Measurements from ENCODE around the gene PDE8B. TPM values are rescaled to one million over a fixed set of nuclear protein-coding genes. Genes with fewer than 3 reads are reported as not detected.

The PDE8B gene
- total RNA-seq, 1 donor from 2014 or later: not detected

- no peak overlapping the region for H3K27ac Mint-ChIP-seq
- no peaks in the 10 kb centered on the region for H3K9me3 Mint-ChIP-seq
- ChIA-PET POLR2A (no interaction called here), CTCF (no interaction called here)
- H3K4me1 Mint-ChIP-seq: no peaks in the 10 kb centered on the region
- intact Hi-C loops (cut with micrococcal nuclease): no loop called here
- no peaks in the 10 kb centered on the region for H3K27me3 Mint-ChIP-seq
- H3K36me3 Mint-ChIP-seq (ENCODE audit: low read depth): no peaks in the 10 kb centered on the region
- DNase-seq (no peak), ATAC-seq (ENCODE audit: low read depth) (no peak)
- TF ChIP-seq CTCF (IDR thresholded peaks at IDR 0.05): no peak
- no peak overlapping the region for H3K4me3 Mint-ChIP-seq
These were observed 187.3 kb downstream of the PDE8B start for GRCh38 chr5:77397686-77398292.

GRCh38 chr5:77398458-77398857 is 188.0 kb downstream of the PDE8B start:
- H3K27me3 Mint-ChIP-seq: no peaks in the 10 kb centered on the region
- DNase-seq (no peak), ATAC-seq (ENCODE audit: low read depth) (no peak)
- H3K4me3 Mint-ChIP-seq: no peak overlapping the region
- H3K9me3 Mint-ChIP-seq: no peaks in the 10 kb centered on the region
- POLR2A ChIA-PET: no interaction called here
- no peaks in the 10 kb centered on the region for H3K4me1 Mint-ChIP-seq
- CTCF ChIA-PET: no interaction called here
- intact Hi-C loops (cut with micrococcal nuclease): no loop called here
- no peaks in the 10 kb centered on the region for H3K36me3 Mint-ChIP-seq (ENCODE audit: low read depth)
- no peak for TF ChIP-seq CTCF (IDR thresholded peaks at IDR 0.05)
- H3K27ac Mint-ChIP-seq: no peak overlapping the region

- TF ChIP-seq CTCF (IDR thresholded peaks at IDR 0.05): no peak
- Mint-ChIP-seq H3K9me3 (no peaks in the 10 kb centered on the region), H3K4me3 (no peak overlapping the region), H3K4me1 (no peaks in the 10 kb centered on the region), H3K36me3 (ENCODE audit: low read depth) (no peaks in the 10 kb centered on the region), H3K27me3 (no peaks in the 10 kb centered on the region), H3K27ac (no peak overlapping the region)
- no peak for ATAC-seq (ENCODE audit: low read depth)
- ChIA-PET CTCF (no interaction called here), POLR2A (no interaction called here)
- DNase-seq: no peak
- intact Hi-C loops (cut with micrococcal nuclease): no loop called here
These were observed 188.4 kb downstream of the PDE8B start for GRCh38 chr5:77398896-77399295.

GRCh38 chr5:77400645-77401044 is 190.2 kb downstream of the PDE8B start:
- Mint-ChIP-seq H3K4me1 (no peaks in the 10 kb centered on the region), H3K9me3 (no peaks in the 10 kb centered on the region), H3K36me3 (ENCODE audit: low read depth) (no peaks in the 10 kb centered on the region), H3K27ac (no peak overlapping the region), H3K27me3 (no peaks in the 10 kb centered on the region), H3K4me3 (no peak overlapping the region)
- TF ChIP-seq CTCF (IDR thresholded peaks at IDR 0.05): no peak
- CTCF ChIA-PET: no interaction called here
- DNase-seq (no peak), ATAC-seq (ENCODE audit: low read depth) (no peak)
- intact Hi-C loops (cut with micrococcal nuclease): no loop called here
- POLR2A ChIA-PET: no interaction called here

GRCh38 chr5:77402796-77403195 is 192.3 kb downstream of the PDE8B start:
- Mint-ChIP-seq H3K4me3 (no peak overlapping the region), H3K4me1 (no peaks in the 10 kb centered on the region), H3K27me3 (no peaks in the 10 kb centered on the region), H3K9me3 (no peaks in the 10 kb centered on the region), H3K36me3 (ENCODE audit: low read depth) (no peaks in the 10 kb centered on the region), H3K27ac (no peak overlapping the region)
- no peak for TF ChIP-seq CTCF (IDR thresholded peaks at IDR 0.05)
- ATAC-seq (ENCODE audit: low read depth) (no peak), DNase-seq (no peak)
- ChIA-PET CTCF (no interaction called here), POLR2A (no interaction called here)
- intact Hi-C loops (cut with micrococcal nuclease): no loop called here

Measured in activated B cell treated with CpG ODN at 0.5 μM for 24 hours (primary cell).